HG03280 (cell line): ENCODE measurements around the gene FBLN2.
"Not testable (repeated sequence)": the region's sequence is repeated elsewhere in the genome, so short reads cannot be mapped to it uniquely, and the experiment has no call there.

Experiments
- ATAC-seq: cut with Tn5 transposase; IDR thresholded peaks from one replicate; pipeline ENCODE4 v1.9.1; 2021; ENCODE audit warnings: mild to moderate bottlenecking, moderate library complexity; ENCODE audit not compliant: unreplicated experiment

FBLN2 gene

DNA sequence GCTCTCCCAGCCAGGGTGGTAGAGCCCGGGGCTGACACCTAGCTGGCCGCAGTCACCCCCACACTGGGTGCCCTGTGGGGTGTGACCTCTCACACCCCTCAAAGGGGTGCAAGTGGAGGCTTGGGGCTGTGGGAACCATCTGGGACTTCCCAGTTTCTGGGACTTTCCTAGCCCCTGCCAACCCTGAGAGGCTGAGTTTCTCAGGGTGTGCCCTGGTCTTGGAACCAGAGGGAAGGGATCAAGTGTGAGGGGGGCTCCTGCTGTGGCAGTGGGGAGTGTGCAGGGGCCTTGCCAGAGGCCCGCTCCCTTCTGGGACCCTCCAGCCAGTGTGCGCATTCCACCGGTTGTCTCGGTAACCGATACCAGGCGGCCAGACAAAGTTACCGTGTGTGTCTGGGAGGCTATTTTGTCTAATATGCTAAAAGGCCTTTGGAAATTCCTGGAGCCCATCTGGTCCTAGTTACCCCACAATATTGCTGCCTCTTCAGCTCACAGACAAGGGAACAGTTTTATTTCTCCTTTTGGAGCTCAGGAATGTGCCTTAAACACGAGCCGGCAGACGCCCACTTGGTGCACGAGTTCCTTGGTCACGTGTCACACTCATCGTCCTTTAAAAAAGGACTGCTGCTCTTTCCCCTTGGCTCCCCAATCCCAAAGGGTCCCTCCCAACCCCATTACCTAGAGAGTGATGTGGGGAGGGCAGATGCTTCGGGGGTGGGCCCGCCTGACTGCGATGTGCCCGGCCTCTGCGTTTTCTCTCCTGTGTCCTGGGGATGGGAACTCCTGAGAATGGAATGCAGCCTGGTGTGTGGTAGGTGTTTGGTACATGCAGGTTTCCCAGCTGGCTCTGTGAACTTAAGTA lies 35.6 kb upstream of the FBLN2 start:
- no peak for ATAC-seq

DNA sequence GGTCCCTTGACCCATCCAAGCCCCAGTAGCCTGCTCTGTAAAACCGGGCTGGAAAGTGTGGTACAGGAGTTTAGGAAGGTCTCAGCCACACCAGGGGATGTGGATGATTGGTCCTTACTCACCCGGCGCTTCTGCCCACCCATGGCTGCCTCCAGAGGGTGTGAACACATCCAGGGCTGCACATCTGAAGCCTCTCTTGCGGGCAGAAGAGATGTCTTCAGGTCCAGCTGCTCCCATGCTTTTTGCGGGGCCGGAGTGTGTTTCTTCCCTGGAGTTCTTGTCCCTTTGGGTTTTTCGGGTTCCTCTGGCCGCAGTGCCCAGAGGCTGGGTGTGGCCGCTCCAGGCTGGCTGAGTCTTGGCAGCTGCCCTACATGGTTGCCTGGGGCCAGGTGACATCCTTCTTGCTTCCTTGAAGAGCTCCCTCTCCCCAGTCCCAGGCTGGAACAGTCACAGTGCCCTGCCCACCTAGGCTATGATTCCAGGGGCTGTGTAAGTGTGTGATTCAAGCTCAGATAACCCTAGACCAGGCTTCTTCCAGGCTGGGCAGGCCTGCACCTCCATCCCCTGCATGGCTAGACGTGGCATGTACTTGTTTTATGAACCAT lies 34.9 kb upstream of the FBLN2 start:
- no peak for ATAC-seq

DNA sequence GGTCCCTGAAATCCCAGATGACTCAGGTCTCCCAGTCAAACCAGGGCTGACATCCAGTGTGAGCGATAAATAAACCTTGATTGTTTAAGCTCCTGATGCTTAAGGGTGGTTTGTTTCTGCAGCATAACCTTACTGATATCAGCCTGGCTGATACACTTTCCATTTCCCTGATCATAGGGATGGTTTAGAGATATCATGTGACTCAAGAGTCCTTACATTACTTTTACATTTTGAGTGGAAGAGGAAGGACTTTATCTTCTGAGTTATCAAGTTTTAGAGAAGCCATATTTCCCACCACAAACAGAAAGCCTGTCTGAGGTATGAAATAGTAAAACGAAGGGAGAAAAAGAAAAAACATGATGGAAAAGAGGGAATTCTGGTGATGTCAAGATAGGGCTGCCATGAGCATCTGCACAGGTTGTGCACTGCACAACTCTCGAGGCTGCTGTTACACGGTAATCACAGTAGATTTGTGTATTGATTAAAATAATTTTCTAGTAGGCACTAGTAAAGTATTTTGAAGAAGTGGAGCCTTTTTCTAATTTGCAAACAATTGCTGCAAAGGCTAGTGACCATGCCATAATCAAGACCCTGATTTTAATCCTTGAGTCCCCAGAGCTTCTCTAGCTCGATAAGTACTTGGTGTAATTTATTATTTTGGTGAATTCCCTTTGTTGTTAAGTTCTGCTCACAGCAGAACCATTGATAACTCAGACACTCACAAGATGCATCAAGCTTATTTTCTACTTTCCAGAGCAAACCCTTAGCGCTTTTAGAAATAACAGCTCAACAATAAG lies 34.1 kb upstream of the FBLN2 start:
- ATAC-seq = no peak

DNA sequence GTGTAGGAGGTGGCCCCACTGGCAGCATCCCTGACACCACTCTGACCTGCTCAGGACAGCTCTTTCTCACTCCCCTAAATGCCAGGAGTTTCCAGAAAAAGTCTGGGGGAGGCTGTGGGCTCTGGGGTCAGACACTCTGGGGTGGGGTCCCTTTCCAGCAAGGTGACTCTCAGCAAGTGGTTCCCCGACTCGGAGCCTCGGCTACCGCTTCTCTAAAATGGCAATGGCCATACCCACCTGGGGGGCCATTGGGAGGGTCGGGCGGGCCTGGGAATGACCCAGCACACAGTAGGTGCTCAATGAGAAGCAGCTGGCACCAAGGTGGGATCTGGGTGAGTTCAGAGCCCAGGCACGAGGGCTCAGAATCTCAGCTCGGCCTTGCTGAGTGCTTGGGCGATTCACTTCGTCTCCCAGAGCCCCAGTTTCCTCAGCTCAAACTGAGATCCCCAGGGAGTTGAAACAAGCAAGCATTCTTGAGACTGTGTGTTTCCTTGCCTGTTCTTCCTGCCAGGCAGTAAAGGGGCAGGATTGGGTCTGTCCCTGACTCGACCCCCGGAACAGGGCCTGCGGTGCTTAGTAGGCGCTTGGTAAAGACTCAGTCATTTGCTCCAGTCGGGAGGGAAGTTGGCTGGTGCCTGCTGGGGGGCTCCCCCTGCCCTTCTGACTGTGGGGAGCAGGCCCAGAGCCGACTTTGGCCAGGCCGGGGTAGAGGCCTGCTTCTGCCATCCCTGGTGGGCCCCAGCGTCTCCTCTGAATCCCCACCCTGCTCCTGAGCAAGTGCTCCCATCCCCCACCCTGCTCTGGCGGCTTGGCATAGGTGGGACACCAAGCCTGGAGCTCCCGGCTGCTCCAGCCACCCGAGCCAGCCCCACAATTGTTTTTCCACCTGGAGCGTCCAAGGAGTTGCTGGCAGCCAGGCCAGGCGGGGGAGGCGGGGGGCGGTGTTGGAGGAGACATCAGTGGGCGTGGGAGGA lies 32.9 kb upstream of the FBLN2 start:
- ATAC-seq = no peak

DNA sequence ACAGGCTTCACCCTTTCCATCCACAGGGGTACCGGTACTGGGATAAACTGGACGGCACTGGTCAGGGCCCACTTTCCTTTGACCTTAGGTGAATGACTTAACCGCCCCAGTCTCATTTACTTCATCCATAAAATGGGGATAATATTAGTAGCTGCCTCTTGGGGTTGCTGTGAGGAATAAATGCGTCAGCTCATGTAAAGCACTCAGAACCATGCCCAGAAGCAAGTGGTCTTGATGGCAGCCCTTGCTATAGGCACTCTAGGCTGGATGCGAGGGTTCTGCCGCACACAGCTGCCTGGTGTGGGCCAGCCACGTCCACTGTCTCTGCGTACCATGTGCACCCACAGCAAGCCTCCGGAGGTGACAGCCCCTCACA lies 32.2 kb upstream of the FBLN2 start:
- no peak for ATAC-seq

GRCh38 chr3:13517253-13517977 lies 31.5 kb upstream of the FBLN2 start:
- ATAC-seq = no peak

DNA sequence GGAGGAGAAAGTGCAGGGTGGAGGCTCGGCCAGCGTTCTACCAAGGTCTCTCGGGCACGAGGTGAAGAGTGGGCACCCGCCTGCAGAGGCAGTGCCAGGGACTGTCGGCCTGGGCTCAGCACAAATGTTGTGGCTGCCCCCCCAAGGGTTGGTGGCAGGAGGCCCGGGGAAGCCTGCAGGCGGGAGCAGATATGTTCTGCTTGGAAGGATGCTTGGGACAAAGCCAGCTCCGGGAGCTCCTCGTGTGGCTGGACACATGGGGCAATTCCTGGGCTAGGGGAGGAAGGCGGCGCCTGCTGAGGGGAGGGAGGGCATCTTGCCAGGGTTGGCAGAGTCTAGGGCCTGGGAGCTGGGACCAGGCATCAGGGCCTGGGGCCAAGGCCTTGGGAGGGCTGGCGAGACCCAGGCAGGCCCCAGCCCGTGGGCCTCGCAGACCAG lies 30.4 kb upstream of the FBLN2 start:
- no peak for ATAC-seq

GRCh38 chr3:13519006-13519791 lies 29.7 kb upstream of the FBLN2 start:
- no peak for ATAC-seq

- no peak for ATAC-seq
Observed at GRCh38 chr3:13520326-13520880, 28.5 kb upstream of the FBLN2 start.

DNA sequence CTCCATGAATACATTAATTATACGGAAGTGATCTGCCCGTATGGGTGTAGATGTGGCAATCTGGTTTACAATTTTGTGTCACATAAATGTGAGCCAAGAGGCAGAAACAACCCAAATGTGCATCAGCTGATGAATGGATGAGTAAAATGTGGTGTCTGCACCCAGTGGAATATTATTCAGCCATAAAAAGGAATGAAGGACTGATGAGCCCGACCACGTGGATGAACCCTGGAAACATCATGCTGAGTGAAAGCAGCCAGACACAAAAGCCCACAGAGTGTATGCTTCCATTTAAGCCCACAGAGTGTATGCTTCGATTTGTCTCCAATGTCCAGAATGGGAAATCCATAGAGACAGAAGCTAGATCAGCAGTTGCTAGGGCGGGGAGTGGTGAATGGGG lies 27.6 kb upstream of the FBLN2 start:
- no peak for ATAC-seq

DNA sequence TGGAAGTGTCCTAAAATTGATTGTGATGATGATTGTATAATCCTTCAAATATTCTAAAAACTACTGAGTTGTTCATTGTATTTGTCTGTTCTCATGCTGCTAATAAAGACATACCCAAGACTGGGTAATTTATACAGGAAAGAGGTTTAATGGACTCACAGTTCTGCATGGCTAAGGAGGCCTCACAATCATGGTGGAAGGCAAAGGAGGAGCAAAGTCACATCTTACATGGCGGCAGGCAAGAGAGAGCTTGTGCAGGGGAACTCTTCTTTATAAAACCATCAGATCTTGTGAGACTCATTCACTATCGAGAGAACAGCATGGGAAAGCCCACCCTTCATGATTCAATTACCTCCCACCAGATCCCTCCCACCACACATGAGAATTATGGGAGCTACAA lies 27.2 kb upstream of the FBLN2 start:
- ATAC-seq = not testable (repeated sequence)

GRCh38 chr3:13522236-13522635 lies 26.7 kb upstream of the FBLN2 start:
- no peak for ATAC-seq

- ATAC-seq = no peak
Observed at GRCh38 chr3:13524979-13525669, 23.8 kb upstream of the FBLN2 start.

DNA sequence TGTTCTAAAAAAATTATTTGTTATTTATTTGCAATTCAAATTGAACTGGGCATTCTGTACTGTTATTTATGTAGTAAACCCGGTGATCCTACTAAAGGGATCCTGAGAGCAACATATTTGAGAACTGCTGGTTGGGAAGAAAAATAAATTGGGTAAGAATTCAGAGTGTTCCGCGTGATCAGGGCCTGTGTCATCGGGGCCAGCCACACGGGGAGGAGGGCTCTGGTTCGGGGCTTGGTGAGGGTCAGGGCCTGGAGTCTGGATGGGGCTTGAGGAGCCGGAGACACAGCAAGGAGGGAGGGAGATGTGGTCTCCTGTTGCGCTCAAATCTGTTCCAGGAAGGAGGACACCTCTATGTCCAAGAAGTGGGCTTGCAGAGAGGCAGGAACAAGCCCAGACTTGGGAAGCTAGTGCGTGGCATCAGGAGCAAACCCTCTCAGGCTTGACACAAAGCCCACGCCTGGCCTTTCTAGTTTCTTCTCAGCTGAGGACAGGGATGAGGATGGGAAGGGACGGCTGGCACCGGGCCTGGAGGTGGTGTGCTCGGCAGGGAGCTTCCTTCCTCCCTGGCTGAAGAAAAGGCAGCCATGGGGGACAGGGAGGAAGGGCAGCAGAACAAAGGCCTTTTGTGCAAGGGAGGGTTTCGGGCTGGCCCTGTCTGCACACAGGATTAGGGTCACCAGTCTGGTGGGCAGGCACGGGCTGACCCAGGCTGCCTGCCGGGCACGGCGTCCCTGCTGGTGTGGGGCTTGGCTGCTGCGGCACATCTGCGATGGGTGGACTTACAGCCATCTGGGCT lies 22.9 kb upstream of the FBLN2 start:
- no peak for ATAC-seq

DNA sequence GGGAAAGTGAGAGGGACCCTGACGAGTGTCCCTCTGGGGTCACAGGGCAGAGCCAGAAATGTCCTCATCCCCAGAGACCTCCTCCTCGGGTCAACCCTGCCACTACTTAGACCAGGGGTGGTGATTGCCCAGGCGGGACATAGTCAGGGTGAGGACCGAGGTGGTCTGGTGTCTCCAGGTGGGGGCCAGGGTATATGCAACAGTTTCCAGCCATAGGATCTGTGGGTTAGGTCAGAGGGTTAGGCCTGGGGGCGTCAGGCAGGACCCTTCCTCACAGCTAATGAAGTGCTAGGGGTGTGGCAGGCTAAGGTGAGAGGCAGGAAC lies 22.3 kb upstream of the FBLN2 start:
- no peak for ATAC-seq

- no peak for ATAC-seq
Observed at GRCh38 chr3:13528217-13528867, 20.6 kb upstream of the FBLN2 start.
